ENCODE results near the gene SAMMSON.

SAMMSON gene

DNA sequence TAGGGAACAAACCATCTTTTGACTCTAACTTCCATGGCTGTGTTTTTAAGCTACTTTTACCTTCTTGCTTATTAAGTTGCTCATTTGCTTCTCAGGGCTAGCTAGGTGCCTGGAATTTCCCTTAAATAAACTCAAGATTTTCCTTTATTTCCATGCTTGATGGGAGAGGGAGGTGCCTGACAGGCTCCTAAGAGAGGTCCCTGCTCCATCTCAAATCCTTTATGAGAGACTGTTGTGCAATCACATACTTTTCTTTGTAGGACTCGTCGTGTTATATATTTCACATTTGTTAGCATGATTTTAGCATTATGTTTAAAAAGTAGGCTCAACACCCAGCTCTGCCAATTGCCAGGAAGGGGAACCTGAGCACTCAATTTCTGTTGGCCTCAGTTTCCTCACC lies 95.7 kb downstream of the SAMMSON start:
- no peak for DNase-seq

DNA sequence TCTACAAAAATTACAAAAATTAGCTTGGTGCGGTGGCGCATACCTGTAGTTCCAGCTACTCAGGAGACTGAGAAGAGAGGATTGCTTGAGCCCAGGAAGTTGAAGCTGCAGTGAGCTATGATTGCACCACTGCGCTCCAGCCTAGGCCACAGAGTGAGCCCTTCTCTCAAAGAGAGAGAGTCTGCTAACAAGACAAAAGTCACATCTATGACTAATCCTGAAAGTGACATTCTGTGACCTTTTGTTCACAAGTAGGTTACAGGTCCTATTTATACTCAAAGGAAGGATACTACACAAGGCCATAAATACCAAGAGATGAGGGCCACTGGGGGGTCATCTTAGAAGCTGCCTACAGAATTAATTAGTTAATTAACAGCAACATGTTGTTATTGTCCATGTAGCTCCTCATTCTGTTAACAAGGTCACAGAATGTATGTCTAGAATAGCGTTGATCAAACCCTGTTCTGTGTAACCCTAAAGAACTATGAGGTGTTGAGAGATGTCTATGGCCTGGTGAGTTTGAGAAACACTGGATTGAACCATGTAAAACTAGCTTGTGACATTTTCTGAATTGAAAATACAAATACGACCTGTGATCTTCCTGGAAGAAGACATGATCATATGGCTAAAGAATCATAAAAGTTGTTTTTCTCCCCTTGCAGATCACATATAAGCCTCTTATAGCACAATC lies 97.0 kb downstream of the SAMMSON start:
- no peak for DNase-seq

GRCh38 chr3:70097084-70097483 lies 97.6 kb downstream of the SAMMSON start:
- DNase-seq = no peak

- no peak for DNase-seq
Observed at GRCh38 chr3:70108072-70108471, 108.5 kb downstream of the SAMMSON start.

DNA sequence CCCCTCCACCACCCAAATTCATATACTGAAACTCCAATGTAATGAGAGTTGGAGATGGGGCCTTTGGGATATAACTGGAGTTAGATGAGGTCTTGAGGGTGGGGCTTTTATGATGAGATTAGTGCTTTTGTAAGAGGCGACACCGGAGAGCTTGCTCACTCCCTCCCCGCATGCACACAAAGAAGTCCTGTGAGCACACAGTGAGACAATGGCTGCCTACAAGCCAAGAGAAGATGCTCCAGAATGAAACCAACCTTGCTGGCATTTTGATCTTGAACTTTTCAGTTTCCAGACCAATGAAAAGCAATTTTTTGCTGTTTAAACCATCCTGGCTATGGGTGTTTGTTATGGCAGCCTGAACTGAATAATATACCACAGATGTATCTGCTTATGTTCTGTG lies 109.0 kb downstream of the SAMMSON start:
- DNase-seq = no peak

DNA sequence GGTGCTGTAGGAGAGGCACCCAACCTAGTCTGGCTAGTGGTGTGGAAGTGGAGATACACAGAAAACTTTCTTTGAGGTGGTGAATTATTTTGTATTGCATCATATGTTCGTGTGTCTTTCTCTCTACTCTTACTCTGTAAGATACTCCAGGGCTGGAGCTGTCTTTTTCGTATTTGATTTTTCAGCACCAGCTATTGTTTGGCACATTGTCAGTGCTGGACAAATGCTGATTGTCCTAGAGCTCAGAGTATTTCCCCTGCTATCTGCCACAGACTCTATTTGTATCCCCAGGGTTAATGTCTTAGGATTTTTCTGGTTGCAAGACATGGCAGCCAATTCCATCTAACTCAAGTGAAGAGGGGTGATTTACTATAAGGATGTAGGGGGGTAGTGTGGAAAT lies 110.5 kb downstream of the SAMMSON start:
- DNase-seq = no peak

DNA sequence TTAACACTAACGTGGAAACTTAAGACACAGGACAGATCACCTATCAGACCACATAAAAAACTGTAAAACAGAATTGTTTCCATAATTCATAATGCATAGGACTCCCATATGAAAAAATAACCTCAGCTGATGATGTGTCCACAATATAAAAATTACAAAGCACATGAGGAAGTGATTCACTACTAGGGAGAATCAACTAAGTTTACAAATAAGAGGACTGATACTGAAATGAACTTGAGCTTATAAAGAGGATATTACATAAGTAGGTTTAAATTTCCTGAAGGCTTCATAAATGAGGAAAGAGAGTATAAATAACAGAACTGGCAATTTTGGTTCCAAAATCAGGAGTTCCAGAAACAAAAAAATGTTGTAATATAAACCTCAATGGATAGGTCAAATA lies 111.9 kb downstream of the SAMMSON start:
- no peak for DNase-seq

DNA sequence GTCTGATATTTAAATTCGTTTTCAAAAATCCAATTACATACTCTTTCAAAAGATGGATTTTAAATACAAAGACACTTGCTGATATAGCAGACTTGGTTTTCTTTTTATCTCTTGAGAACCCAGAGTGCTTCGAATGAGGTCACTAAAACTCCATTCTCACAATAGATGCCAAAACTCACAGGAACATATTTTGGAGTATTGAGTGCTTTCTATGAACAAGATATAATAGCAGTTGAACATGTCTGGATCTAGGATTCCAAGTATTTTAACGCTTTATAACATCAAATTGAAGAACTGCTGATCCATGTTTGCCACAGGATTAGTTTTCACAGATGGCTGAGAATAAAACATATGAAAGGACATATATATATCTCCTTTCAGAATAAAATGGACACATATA lies 113.2 kb downstream of the SAMMSON start:
- no peak for DNase-seq

- DNase-seq = no peak
Observed at GRCh38 chr3:70114431-70114830, 114.9 kb downstream of the SAMMSON start.

GRCh38 chr3:70119879-70120278 lies 120.3 kb downstream of the SAMMSON start:
- DNase-seq = no peak
